HG03175 (cell line): ENCODE data around the gene GALNS.
"Not testable (repeated sequence)": the region's sequence is repeated elsewhere in the genome, so short reads cannot be mapped to it uniquely, and the experiment has no call there.

Source experiments
- ATAC-seq: cut with Tn5 transposase; IDR thresholded peaks from one replicate; pipeline ENCODE4 v1.9.1; 2021; ENCODE audit warnings: mild to moderate bottlenecking, moderate library complexity; ENCODE audit not compliant: unreplicated experiment

The GALNS gene

GRCh38 chr16:88889702-88890352 lies 33.1 kb upstream of the GALNS start:
- not testable (repeated sequence) for ATAC-seq

GRCh38 chr16:88888461-88889387 lies 32.0 kb upstream of the GALNS start:
- ATAC-seq = no peak

GRCh38 chr16:88888057-88888456 lies 31.3 kb upstream of the GALNS start:
- no peak for ATAC-seq

- ATAC-seq = no peak
These were observed 30.2 kb upstream of the GALNS start for GRCh38 chr16:88886845-88887521.

- no peak for ATAC-seq
These were observed 29.7 kb upstream of the GALNS start for GRCh38 chr16:88886420-88886844.

- no peak for ATAC-seq
These were observed 29.0 kb upstream of the GALNS start for GRCh38 chr16:88885693-88886280.

- no peak for ATAC-seq
These were observed 28.0 kb upstream of the GALNS start for GRCh38 chr16:88884569-88885271.

GRCh38 chr16:88883946-88884345 lies 27.2 kb upstream of the GALNS start:
- ATAC-seq = no peak

- no peak for ATAC-seq
These were observed 26.6 kb upstream of the GALNS start for GRCh38 chr16:88883117-88883895.

GRCh38 chr16:88882358-88883030 lies 25.7 kb upstream of the GALNS start:
- no peak for ATAC-seq

- no peak for ATAC-seq
These were observed 25.1 kb upstream of the GALNS start for GRCh38 chr16:88881675-88882357.

GRCh38 chr16:88881007-88881615 lies 24.4 kb upstream of the GALNS start:
- ATAC-seq = no peak

GRCh38 chr16:88880226-88881006 lies 23.7 kb upstream of the GALNS start:
- no peak for ATAC-seq

GRCh38 chr16:88879788-88880055 lies 23.0 kb upstream of the GALNS start:
- no peak for ATAC-seq

- ATAC-seq = no peak
These were observed 22.4 kb upstream of the GALNS start for GRCh38 chr16:88878967-88879787.

GRCh38 chr16:88878356-88878755 lies 21.6 kb upstream of the GALNS start:
- no peak for ATAC-seq
